ENCODE data around the gene DCX.
A peak's percentile ranks its signal among the peaks of the same experiment; 100 is the strongest.

Gene DCX

GRCh38 chrX:111260451-111260850 lies 151.5 kb downstream of the DCX start:
- FAIRE-seq (no peak), DNase-seq (ENCODE audit: insufficient read length, low spot score) (no peak)
- TF ChIP-seq PAX5 (IDR thresholded peaks at IDR 0.05; ENCODE audit: insufficient read depth, low read length, severe bottlenecking) (no peak), POU2F2 (IDR thresholded peaks at IDR 0.05; ENCODE audit: low read depth, low read length) (no peak), TAF1 (IDR thresholded peaks at IDR 0.05; ENCODE audit: low read depth, low read length) (no peak), POLR2A (IDR thresholded peaks at IDR 0.05; ENCODE audit: low read depth, low read length) (no peak), SPI1 (IDR thresholded peaks at IDR 0.05; ENCODE audit: low read depth, low read length) (no peak), POLR2AphosphoS5 (IDR thresholded peaks at IDR 0.05; ENCODE audit: low read depth, low read length) (no peak)

GRCh38 chrX:111259559-111259958 lies 152.4 kb downstream of the DCX start:
- FAIRE-seq (no peak), DNase-seq (ENCODE audit: insufficient read length, low spot score) (no peak)
- TF ChIP-seq POU2F2 (IDR thresholded peaks at IDR 0.05; ENCODE audit: low read depth, low read length) (no peak), POLR2A (IDR thresholded peaks at IDR 0.05; ENCODE audit: low read depth, low read length) (no peak), SPI1 (IDR thresholded peaks at IDR 0.05; ENCODE audit: low read depth, low read length) (no peak)

GRCh38 chrX:111257733-111258132 lies 154.3 kb downstream of the DCX start:
- DNase-seq (ENCODE audit: insufficient read length, low spot score) (no peak), FAIRE-seq (no peak)
- TF ChIP-seq SPI1 (IDR thresholded peaks at IDR 0.05; ENCODE audit: low read depth, low read length): no peak
- TF ChIP-seq POLR2AphosphoS5 (IDR thresholded peaks at IDR 0.05; ENCODE audit: low read depth, low read length): no peak
- no peak for TF ChIP-seq POU2F2 (IDR thresholded peaks at IDR 0.05; ENCODE audit: low read depth, low read length)
- no peak for TF ChIP-seq POLR2A (IDR thresholded peaks at IDR 0.05; ENCODE audit: low read depth, low read length)
- TF ChIP-seq PAX5 (IDR thresholded peaks at IDR 0.05; ENCODE audit: insufficient read depth, low read length, severe bottlenecking): no peak
- no peak for TF ChIP-seq TAF1 (IDR thresholded peaks at IDR 0.05; ENCODE audit: low read depth, low read length)

GRCh38 chrX:111254896-111255693 lies 156.9 kb downstream of the DCX start:
- FAIRE-seq (no peak), DNase-seq (ENCODE audit: insufficient read length, low spot score) (no peak)
- TF ChIP-seq POU2F2 (IDR thresholded peaks at IDR 0.05; ENCODE audit: low read depth, low read length) (no peak), POLR2AphosphoS5 (IDR thresholded peaks at IDR 0.05; ENCODE audit: low read depth, low read length) (no peak), SPI1 (IDR thresholded peaks at IDR 0.05; ENCODE audit: low read depth, low read length) (no peak), POLR2A (IDR thresholded peaks at IDR 0.05; ENCODE audit: low read depth, low read length) (no peak), PAX5 (IDR thresholded peaks at IDR 0.05; ENCODE audit: insufficient read depth, low read length, severe bottlenecking) (no peak), TAF1 (IDR thresholded peaks at IDR 0.05; ENCODE audit: low read depth, low read length) (no peak)

- peak; percentile 72 for FAIRE-seq
- DNase-seq (ENCODE audit: insufficient read length, low spot score): no peak
These were observed 167.7 kb downstream of the DCX start for GRCh38 chrX:111244235-111244750.

More at GRCh38 chrX:111244235-111244750, 167.7 kb downstream of the DCX start:
- TF ChIP-seq SPI1 (IDR thresholded peaks at IDR 0.05; ENCODE audit: low read depth, low read length) (no peak), TAF1 (IDR thresholded peaks at IDR 0.05; ENCODE audit: low read depth, low read length) (no peak), POLR2A (IDR thresholded peaks at IDR 0.05; ENCODE audit: low read depth, low read length) (no peak), PAX5 (IDR thresholded peaks at IDR 0.05; ENCODE audit: insufficient read depth, low read length, severe bottlenecking) (no peak), POU2F2 (IDR thresholded peaks at IDR 0.05; ENCODE audit: low read depth, low read length) (no peak), POLR2AphosphoS5 (IDR thresholded peaks at IDR 0.05; ENCODE audit: low read depth, low read length) (no peak)
